Measurements from ENCODE around the gene FMNL1.

The FMNL1 gene

GRCh38 chr17:45223539-45224528 lies 2.1 kb downstream of the FMNL1 start:
- DNase-seq, result no peak

DNA sequence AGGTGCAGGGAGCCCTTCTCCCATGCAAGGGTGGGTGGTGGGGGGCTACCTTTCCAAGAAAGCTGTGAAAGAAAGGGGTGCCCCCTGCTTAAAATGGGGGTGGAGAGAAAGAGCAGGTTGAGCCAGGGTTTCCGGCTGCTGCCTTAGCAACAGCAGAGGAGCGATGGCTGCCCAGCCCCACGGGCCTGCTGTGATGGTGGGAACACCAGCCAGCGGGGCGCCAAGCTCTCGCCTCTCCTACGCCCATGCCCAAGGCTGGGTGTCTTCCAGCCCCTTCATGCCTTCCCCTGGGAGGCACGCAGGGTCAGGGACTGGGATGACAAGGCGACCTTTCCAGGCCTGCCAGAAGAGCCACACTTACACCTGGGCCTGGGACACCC lies 3.0 kb downstream of the FMNL1 start:
- DNase-seq, result no peak

DNA sequence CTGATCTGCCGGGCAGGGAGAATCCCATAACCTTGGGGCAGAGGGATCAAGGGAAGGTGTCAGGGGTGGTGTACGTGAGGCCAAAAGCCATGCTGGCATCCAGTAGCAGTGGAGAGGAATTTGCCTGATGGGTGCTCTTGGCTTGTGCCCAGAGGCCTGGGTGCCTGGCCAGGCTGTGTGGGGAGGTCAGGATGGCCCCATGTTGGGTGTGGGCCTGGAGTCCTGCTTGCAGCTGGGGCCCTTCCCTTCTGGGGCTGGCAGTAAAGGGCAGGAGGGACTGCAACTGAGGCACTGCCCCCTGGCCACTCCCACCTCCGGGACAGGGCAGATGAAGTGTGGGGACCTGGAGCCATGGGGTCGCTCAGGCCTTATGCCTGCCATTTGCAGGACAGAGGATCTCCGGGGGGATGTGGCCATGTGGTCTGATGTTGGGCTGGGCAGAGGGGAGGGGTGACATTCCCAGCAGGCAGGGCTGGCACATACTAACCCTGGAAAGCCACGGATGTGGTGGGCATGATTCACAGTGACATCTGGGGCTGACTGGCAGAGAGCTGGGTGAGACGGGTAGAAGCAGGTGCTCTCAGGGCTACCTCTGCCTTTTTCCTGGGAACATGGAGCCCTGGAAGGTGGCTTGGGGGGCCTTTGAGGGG lies 3.5 kb downstream of the FMNL1 start:
- peak; percentile 50 for DNase-seq

GRCh38 chr17:45225964-45226530 lies 4.4 kb downstream of the FMNL1 start:
- peak; percentile 94 for DNase-seq

DNA sequence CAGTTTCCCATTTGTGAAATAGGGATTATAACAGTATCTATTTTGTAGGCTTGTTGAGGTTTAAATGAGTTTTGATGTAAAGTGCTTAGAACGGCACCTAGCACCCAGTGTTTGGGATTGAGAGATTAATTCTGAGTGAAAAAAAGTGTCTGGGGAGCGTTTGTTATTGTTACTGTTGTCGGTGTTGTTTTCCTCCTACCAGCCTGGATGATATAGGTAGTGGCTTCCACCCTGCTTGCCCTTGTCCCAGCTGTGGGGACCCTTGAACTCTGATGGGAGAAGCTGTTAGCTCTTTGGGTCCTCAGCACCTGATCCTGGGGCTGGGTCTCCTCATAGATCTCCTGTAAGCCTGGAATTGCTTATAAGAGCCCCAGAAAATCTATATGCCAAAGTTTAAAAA lies 4.9 kb downstream of the FMNL1 start:
- DNase-seq, result no peak

DNA sequence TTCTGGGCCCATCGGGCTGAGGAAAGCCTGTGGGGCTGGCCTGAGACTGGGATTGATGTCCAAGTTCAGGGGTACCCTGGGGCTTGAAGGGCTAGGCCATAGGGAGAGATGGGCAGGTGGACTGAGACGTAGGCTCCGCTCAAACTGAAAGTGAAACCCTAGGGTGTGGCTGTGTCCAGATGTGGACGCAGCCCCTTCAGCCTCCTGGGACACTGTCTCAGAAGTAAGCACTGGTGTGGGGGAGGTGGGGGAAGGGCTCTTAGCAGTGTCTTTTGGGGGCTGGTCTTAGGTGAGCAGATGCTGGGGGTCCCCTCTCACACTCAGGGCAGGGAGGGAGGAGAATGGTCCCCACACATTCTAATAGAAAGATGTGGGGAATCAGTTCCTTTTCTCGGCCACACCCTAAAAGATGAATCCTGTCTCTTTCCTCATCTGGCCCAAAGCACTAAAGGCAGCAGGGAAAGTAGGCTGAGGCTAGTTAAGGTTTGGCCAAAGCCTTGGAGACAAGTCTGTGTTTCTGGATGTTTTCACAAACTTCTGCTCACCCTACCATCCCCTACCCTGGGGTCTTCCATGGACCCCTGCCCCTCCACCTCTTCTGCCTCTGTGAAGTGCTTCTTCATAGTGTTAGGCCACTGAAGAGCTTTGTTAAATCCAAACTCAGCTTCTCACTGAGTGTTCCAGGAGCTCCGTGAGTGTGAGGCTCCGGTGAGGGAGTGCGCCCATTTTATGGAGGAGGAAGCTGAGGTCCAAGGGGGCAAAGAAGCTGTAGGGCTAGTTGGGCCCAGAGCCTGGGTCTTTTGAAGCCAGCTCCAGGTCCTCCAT lies 5.6 kb downstream of the FMNL1 start:
- no peak for DNase-seq

DNA sequence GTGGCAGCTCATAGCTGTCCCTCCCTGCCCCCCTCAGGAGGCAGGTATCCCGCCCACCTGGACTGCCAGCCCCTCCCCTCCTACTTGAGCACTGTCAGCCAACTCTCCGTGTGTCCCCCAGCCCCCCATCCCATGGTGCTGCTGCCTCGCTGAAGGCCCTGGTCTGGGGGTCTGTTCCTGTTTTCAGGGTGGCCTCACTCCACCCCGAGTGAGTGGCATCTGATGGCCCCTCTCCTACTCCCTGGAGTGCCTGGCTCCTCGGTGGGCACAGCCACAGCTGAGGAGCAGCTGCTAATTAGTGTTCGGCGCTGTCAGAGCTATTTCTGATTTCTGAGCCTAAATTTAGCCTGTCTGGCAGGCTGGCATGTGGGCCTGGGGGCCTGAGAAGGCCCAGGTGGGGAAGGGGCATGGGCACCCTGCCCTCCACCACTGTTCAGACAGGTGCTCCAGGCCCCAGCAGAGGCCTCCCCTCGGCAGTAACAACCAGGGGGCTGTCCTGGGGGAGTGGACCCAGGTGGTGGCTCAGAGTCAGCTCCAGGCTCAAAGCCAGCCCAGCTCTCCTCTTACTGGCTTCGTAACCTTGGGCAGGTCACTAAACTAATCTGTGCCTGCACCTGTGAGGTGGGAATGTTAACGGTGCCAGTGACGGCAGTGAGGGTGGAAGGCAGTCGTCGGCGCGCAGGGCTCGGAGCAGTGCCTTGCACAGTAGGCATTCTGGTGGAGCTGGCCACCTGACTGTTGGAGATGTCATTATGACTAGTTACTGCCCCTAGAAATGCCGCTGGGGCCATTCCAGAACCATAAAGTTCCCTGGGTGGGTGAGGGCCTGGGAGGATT lies 6.5 kb downstream of the FMNL1 start:
- DNase-seq, result no peak

DNA sequence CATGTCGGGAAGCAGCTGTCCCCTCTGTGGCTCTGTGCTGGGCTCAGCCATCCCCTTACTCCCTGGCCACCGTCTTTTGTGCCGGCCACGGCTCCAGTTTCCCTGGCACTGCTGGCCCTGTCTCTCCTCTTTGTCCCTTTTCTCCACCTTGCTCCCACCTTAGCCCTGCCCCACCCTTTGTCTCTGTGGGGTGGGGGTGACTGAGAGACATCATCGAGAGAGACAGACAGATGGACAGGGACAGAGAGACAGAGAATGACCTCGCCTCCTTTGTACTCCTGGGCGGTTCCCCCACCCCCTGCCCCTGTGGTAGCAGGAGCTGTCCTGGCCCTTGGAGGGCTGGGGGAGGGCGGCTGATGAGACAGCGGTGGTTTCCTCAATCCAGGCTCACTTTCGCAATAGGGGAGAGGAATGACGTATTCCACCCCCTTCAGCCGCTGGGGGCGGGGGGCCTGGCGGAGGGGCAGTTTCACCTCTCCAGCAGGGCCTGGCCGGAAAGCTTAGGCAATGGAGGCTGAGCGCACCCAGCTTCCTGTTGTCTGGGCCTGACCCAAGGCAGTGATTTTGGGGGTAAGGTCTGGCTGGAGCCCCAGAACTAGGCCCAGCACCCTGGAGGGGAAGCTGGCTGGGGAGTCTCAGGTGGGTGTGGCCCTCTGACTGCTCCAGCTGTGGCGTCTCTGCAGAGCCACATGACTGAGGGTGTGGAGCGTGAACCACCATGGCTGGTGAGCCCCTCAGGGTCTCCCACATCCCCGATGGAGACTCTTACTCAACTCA lies 7.3 kb downstream of the FMNL1 start:
- DNase-seq, result peak; percentile 84

DNA sequence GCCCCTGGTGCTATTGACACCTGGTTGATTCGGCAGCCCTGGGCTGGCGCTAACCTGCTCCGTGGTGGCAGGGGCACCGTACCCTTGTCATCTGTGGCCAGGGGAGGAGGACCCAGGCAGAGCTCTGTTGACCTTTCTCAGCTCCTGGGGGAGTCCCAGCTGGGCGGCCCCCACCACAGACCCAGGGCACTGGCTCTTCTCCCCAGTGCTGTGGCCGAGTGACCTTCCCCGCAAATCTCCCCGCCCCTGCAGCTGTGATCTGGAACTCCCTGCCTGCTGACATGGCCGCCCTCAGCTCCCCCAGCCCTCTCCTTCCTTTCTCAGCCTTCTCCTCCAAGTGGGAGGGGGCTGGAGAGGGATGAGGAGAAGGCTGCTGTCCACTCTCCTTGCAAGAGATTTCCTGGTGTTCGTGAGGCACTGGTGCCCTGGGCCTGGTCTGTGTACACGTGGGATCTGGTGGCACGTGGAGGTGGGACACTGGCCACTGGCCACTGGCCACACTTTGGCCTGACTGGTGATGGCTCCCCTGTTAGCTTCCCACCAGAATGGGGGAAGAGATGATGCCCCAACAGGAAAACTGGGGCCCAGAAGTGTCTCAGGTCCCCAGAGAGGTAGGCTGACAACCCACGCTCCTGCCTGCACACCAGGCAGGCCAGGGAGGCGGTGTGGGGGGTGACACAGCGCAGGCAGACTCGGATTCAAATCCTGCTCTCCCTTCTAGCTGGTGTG lies 8.2 kb downstream of the FMNL1 start:
- DNase-seq, result no peak

GRCh38 chr17:45230410-45230786 lies 8.7 kb downstream of the FMNL1 start:
- DNase-seq, result no peak

- no peak for DNase-seq
Measured at GRCh38 chr17:45230787-45231480, 9.2 kb downstream of the FMNL1 start.

DNA sequence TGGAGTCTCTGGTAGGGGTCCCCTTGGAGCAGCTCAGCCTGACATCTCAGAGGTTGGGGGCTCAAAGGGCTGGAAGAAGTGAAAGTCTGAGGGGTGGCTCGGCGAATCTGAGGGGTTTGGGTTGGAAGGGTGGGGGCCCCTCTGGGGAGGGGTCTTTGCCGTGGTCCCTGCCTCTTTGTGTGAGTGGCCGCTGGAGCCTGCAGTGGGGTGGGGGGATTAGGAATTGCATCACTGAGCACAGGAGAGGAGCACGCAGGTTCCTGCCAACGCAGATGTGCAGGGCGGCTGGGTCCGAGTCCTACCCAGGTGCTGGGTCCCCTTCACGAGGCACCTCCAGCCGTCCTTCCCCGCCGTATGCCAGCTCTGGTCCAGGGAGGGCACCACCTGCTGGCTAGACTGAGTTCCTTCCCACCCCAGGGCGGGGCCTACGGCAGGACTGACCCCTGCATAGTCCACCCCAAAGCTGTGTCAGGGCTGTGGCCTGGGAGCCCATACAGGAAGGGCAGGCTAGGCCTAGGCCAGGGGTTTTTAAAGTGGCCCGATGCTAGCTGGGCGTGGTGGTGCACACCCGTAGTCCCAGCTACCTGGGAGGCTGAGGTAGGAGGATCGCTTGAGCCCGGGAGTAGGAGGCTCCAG lies 9.9 kb downstream of the FMNL1 start:
- DNase-seq, result no peak

- no peak for DNase-seq
Measured at GRCh38 chr17:45232514-45233422, 11.1 kb downstream of the FMNL1 start.

GRCh38 chr17:45233423-45233924 lies 11.8 kb downstream of the FMNL1 start:
- DNase-seq, result no peak

DNA sequence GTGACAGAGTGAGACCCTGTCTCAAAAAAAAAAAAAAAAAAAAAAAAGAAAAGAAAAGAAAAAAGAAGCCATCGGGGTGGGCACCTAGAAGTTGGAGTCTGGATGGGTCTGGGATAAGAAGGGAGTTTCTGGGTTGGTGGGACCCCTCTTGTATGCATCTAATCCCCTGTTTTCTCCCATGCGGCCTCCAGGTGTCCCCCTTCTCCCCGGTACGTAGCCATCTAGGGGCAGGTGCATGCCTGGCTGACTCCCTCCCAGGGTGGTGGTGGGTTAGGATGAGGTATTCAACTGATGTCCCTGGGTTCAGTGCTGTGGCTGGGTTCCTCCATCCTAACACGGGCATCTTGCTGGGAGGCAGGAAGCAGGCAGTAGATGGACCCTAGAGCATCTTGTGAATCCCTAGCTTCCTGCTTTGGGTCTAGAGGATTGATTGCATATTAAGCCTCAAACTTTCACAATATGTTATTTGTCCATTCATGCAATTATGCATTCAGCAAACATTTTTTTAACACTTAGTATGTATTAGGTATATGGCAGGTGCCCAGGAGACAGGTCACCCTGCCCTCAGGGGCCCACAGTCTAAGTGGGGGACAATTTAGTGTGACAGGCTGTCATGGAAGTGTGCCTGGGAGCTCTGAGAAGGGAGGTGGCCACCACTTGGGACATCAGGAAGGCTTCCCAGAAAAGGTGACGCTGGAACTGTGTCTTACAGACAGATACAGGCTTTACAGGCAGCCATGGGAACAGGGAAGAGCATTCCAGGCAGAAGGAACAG lies 13.1 kb downstream of the FMNL1 start:
- DNase-seq, result no peak

DNA sequence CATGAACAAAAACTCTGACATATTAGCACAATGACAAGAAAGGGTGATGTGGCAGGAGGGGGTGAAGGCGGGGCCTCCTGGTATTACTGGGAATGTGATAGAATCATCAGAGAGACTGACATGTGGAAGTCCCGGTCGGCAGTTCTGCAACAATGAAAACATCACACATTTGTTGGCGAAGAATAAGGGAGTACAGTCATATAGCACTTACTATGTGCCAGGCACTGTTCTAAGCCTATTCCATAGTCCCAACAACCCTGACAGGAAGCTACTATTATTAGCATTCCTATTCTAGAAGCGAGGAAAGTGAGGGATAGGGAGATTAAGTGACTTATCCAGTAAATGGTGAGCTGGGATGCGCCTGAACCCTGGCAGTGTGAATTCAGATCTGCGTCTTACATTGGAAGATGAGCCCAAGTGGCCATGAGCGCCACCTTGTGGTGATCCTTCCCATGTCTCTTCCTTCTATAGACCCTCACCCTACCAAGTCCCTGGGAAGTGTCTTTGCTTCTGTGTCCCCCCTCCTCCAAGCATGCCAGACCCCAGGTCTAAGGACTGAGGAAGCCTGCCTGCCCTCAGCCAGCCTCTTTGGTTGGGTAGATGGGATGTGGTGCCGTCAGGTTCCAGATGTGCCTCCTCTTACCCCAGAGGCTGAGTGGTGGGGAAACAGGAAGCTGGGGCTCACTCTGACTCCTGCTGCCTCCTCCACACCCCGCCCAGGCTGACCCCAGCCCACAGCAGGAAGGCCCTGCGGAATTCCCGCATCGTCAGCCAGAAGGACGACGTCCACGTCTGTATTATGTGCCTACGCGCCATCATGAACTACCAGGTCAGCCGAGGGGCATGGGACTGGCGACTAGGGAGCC lies 14.0 kb downstream of the FMNL1 start:
- DNase-seq, result peak; percentile 85

Data from activated CD4-positive, alpha-beta T cell treated with anti-CD3 and anti-CD28 coated beads, Interleukin-2, amount 50 U/mL, for 1 hour (primary cell).